HepG2 (cell line): ENCODE results near the gene VSIR. TPM values are rescaled to one million over a fixed set of nuclear protein-coding genes. Genes with fewer than 3 reads are reported as not detected.

Experiments
- AGO2 ChIP-seq: fragments of 200-400 bp; formaldehyde crosslinking; optimal IDR thresholded peaks from 2 replicates; pipeline ENCODE3; 2017; ENCODE audit warnings: mild to moderate bottlenecking, low read depth, low read length, moderate library complexity
- ATF2 ChIP-seq: sonication (generic); formaldehyde crosslinking; IDR thresholded peaks from 2 replicates; pipeline ENCODE4 v1.4.0; 2020; ENCODE audit warnings: missing genetic modification reagents
- CENPX ChIP-seq: sonication (generic); formaldehyde crosslinking; IDR thresholded peaks from 2 replicates; pipeline ENCODE4 v1.9.0; 2021; ENCODE audit warnings: mild to moderate bottlenecking, missing genetic modification reagents, moderate library complexity
- DR1 ChIP-seq: sonication (generic); formaldehyde crosslinking; IDR thresholded peaks from 2 replicates; pipeline ENCODE4 v1.8.0; 2021; ENCODE audit warnings: mild to moderate bottlenecking, missing genetic modification reagents, inconsistent platforms
- GABPB1 ChIP-seq: IDR thresholded peaks from 2 replicates; pipeline ENCODE4 v1.6.1; 2016; ENCODE audit warnings: mild to moderate bottlenecking, missing genetic modification reagents, moderate library complexity, missing compliant biosample characterization
- KLF9 ChIP-seq: IDR thresholded peaks from 2 replicates; pipeline ENCODE4 v1.6.1; 2016; ENCODE audit warnings: low read depth
- MAZ ChIP-seq, 2 experiments: sonication (generic) in 1 of 2; formaldehyde crosslinking in 1 of 2; IDR thresholded peaks; 2 replicates each; pipeline versions ENCODE4 v1.5.0 to v1.6.1; 2012 to 2020; ENCODE audit warnings: low read depth in 2 of 2, mild to moderate bottlenecking in 2 of 2, borderline replicate concordance in 1 of 2, improper control_type of control experiment in 1 of 2, low read length in 1 of 2, missing genetic modification reagents in 1 of 2, moderate library complexity in 1 of 2
- NBN ChIP-seq: fragments of 450-650 bp; conservative IDR thresholded peaks from 2 replicates; pipeline ENCODE4 v1.6.1; 2017
- NFYC ChIP-seq: IDR thresholded peaks from 2 replicates; pipeline ENCODE4 v1.6.1; 2016; ENCODE audit warnings: missing genetic modification reagents, missing compliant biosample characterization
- POLR2AphosphoS5 ChIP-seq: IDR thresholded peaks from 2 replicates; pipeline ENCODE4 v1.6.1; 2012; ENCODE audit warnings: low read depth, low read length
- SOX5 ChIP-seq: IDR thresholded peaks from 2 replicates; pipeline ENCODE4 v1.6.1; 2016; ENCODE audit warnings: borderline replicate concordance
- YEATS2 ChIP-seq: sonication (generic); formaldehyde crosslinking; IDR thresholded peaks from 2 replicates; pipeline ENCODE4 v1.4.0; 2020; ENCODE audit warnings: missing genetic modification reagents, borderline replicate concordance
- ZBTB34 ChIP-seq: sonication (generic); formaldehyde crosslinking; IDR thresholded peaks from 2 replicates; pipeline ENCODE4 v1.8.0; 2022; ENCODE audit warnings: mild to moderate bottlenecking, missing genetic modification reagents
- ZBTB7A ChIP-seq: sonication (generic); formaldehyde crosslinking; IDR thresholded peaks from 2 replicates; pipeline ENCODE4 v1.8.0; 2022; ENCODE audit warnings: mild to moderate bottlenecking, missing genetic modification reagents
- ZGPAT ChIP-seq: IDR thresholded peaks from 2 replicates; pipeline ENCODE4 v1.6.1; 2016; ENCODE audit warnings: mild to moderate bottlenecking
- ZNF30 ChIP-seq: sonication (generic); formaldehyde crosslinking; IDR thresholded peaks from 2 replicates; pipeline ENCODE4 v1.5.0; 2020; ENCODE audit warnings: mild to moderate bottlenecking, missing genetic modification reagents
- ZNF350 ChIP-seq: sonication (generic); formaldehyde crosslinking; IDR thresholded peaks from 2 replicates; pipeline ENCODE4 v1.4.0; 2020; ENCODE audit warnings: mild to moderate bottlenecking, low read depth, missing genetic modification reagents, borderline replicate concordance
- ZNF589 ChIP-seq: sonication (generic); formaldehyde crosslinking; conservative IDR thresholded peaks from 2 replicates; pipeline ENCODE4 v1.8.0; 2022; ENCODE audit warnings: mild to moderate bottlenecking, moderate library complexity, missing genetic modification reagents
- ZNF646 ChIP-seq: sonication (generic); formaldehyde crosslinking; IDR thresholded peaks from 2 replicates; pipeline ENCODE4 v1.9.0; 2021; ENCODE audit warnings: mild to moderate bottlenecking, missing genetic modification reagents
- polyA plus RNA-seq, 8 experiments: library from polyadenylated mRNA; depleted of rRNA in 3 of 8; stranded (reverse) in 7 of 8; unstranded in 1 of 8; fragments of >200 nt; fragmentation: Illumina TruSeq in 4 of 8; extraction: Trizol in 4 of 8; gene quantifications; 2 replicates each; pipeline versions ENCODE4 v1.2.1 to v1.2.3, GENCODE V29; 2011 to 2016; ENCODE audit warnings: low read depth in 4 of 8, missing spikeins in 1 of 8, mixed read lengths in 1 of 8; ENCODE audit not compliant: insufficient read depth in 1 of 8
- total RNA-seq, 5 experiments: library from RNA; depleted of rRNA; stranded (reverse); fragments of >200 nt; fragmentation: Illumina TruSeq; extraction: Trizol; gene quantifications; 2 replicates each; pipeline ENCODE4 v1.2.3, GENCODE V29; 2016; ENCODE audit warnings: low read depth in 1 of 5

Gene VSIR
- total and polyA plus RNA-seq, 2 of the 13 experiments (the other 11 are each of a cell fraction or from before 2014, with no cell fraction given): 0.44 to 3.2 TPM

GRCh38 chr10:71766717-71767419 lies 6.5 kb downstream of the VSIR start (continued):
- TF ChIP-seq YEATS2 (CRISPR knock-in tag) (no peak), AGO2 (no peak), DR1 (CRISPR knock-in tag) (no peak), ZNF350 (CRISPR knock-in tag) (0 out of 2 replicates have a peak, but pooled peaks have one; percentile 27), GABPB1 (peak; percentile 23; the same call in 1 of the 2 replicates), ATF2 (CRISPR knock-in tag) (peak; percentile 31; the same call in 1 of the 2 replicates), ZNF30 (CRISPR knock-in tag) (no peak), NFYC (CRISPR knock-in tag) (0 out of 2 replicates have a peak, but pooled peaks have one; percentile 24), SOX5 (CRISPR knock-in tag) (peak; percentile 42; the same call in 1 of the 2 replicates), KLF9 (CRISPR knock-in tag) (no peak), ZNF589 (no peak), ZBTB7A (CRISPR knock-in tag) (no peak), POLR2AphosphoS5 (no peak), NBN (no peak), CENPX (CRISPR knock-in tag) (no peak), ZNF646 (no peak), ZBTB34 (CRISPR knock-in tag) (no peak), MAZ (IDR thresholded peaks at IDR 0.05; ENCODE audit: borderline replicate concordance, low read depth, low read length) (no peak), MAZ (CRISPR knock-in tag; IDR thresholded peaks at IDR 0.05; ENCODE audit: low read depth) (no peak), ZGPAT (no peak)
